ENCODE results near the gene FYN. TPM values are rescaled to one million over a fixed set of nuclear protein-coding genes. Genes with fewer than 3 reads are reported as not detected.
"Not testable (repeated sequence)": the region's sequence is repeated elsewhere in the genome, so short reads cannot be mapped to it uniquely, and the experiment has no call there.

Gene FYN
- polyA plus RNA-seq, 1 experiment = 55.1 TPM

DNA sequence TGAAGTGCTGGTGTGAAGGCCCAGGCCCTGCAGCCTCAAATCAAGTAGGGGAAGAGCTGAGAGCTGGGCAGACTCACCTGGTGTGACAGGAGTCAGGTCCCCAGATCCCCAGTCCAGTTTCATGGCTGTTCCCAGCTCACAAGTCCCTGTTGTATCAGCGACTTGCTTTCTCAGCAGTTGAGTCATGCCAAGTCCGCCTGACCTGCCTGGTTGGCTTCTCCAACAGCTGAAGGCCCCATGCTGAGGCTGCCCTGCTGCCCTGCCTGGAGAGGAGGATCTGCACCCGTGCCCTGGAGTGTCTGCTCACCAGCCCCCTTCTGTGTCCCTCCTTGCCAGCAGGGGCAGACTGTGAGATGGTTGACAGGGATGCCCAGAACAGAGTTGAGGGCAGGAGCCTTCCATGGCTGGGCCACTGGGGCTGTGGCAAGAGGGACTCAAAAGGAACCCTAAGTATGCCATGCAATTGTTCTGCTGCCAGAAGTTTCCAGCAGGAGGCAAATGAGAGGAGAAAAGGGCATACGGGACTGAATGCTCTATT, 228.3 kb downstream of the FYN start:
- H3K27me3 ChIP-seq (ENCODE audit: control insufficient read depth, insufficient read depth, low read length) = no peaks in the 10 kb centered on the region
- ChIA-PET CTCF (interaction anchor here (2.2 kb wide), 1 partner anchor 167 kb away, joined by 6 read pairs; no protein-coding TSS in a partner anchor), POLR2A (no interaction called here)
- DNase-seq (ENCODE audit: low read depth) = no peak
- TF ChIP-seq, protein P1, sequence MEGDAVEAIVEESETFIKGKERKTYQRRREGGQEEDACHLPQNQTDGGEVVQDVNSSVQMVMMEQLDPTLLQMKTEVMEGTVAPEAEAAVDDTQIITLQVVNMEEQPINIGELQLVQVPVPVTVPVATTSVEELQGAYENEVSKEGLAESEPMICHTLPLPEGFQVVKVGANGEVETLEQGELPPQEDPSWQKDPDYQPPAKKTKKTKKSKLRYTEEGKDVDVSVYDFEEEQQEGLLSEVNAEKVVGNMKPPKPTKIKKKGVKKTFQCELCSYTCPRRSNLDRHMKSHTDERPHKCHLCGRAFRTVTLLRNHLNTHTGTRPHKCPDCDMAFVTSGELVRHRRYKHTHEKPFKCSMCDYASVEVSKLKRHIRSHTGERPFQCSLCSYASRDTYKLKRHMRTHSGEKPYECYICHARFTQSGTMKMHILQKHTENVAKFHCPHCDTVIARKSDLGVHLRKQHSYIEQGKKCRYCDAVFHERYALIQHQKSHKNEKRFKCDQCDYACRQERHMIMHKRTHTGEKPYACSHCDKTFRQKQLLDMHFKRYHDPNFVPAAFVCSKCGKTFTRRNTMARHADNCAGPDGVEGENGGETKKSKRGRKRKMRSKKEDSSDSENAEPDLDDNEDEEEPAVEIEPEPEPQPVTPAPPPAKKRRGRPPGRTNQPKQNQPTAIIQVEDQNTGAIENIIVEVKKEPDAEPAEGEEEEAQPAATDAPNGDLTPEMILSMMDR (IDR thresholded peaks at IDR 0.05; ENCODE audit: insufficient read depth, low read depth, low read length) = no peak
- no peaks in the 10 kb centered on the region for H3K36me3 ChIP-seq (ENCODE audit: control insufficient read depth, insufficient read depth, low read length)
- H3K4me3 ChIP-seq (ENCODE audit: low read depth, low read length) = no peak overlapping the region

DNA sequence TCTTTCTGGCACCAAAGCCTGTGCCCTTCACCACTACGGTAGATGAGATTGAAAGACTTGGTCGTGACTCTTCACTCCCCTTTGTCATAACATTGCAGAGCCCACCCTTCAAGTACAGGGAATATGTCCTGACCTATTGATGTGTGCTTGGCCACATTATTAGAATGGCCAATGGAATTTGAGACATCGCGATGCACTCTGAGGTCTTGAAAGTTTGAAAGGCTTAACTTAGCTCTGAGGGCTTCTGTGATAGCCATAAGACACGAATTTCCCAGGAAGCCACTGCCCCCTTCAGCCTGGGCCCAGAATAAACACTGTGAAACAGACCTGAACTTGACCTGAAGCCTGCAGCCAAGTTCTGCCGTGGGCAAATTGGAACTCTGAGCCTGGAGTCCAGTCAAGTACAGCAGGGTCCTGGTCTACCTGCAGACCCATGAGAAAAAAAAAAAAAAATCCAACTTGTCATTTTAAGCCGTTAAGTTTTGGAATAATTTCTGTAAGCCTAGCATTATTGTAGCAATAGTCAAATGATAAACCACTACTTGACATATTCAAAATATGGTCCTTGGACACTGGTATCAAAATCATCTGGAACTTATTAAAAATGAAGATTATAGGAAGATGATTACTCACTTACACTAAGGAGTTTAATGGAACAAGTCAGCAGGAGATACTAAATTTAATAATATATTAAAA, 230.6 kb downstream of the FYN start:
- H3K36me3 ChIP-seq (ENCODE audit: control insufficient read depth, insufficient read depth, low read length) = no peaks in the 10 kb centered on the region
- no peak overlapping the region for H3K4me3 ChIP-seq (ENCODE audit: low read depth, low read length)
- no peak for DNase-seq (ENCODE audit: low read depth)
- TF ChIP-seq, protein P1 (IDR thresholded peaks at IDR 0.05; ENCODE audit: insufficient read depth, low read depth, low read length) = peak; percentile 80
- H3K27me3 ChIP-seq (ENCODE audit: control insufficient read depth, insufficient read depth, low read length) = no peaks in the 10 kb centered on the region
- POLR2A ChIA-PET = interaction anchor here (0.7 kb wide), 1 partner anchor 402 kb away, joined by 6 read pairs; no protein-coding TSS in a partner anchor
- CTCF ChIA-PET = interaction anchor here (0.7 to 2.3 kb wide), 15 partner anchors 8 to 401 kb away, joined by 3 to 9 read pairs (median 4); partner anchors contain the start of gene TRAF3IP2

DNA sequence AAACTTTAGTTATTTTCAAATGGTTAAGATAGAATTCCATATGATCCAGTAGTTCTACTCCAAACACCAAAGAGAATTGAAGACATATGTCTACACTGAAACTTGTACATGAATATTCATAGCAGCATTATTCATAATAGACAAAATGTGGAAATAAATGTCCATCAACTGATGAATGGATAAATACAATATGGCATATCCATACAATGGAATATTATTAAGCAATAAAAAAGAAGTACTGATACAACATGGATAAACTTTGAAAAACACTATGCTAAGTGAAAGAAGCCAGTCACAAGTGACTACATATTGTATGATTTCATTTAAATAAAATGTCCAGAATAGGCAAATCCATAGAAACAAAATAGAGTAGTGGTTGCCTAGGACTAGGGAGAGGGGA, 234.0 kb downstream of the FYN start:
- DNase-seq (ENCODE audit: low read depth) = no peak
- ChIA-PET POLR2A (no interaction called here), CTCF (no interaction called here)
- Histone ChIP-seq H3K36me3 (ENCODE audit: control insufficient read depth, insufficient read depth, low read length) (no peaks in the 10 kb centered on the region), H3K27me3 (ENCODE audit: control insufficient read depth, insufficient read depth, low read length) (no peaks in the 10 kb centered on the region), H3K4me3 (ENCODE audit: low read depth, low read length) (no peak overlapping the region)
- TF ChIP-seq, protein P1 (IDR thresholded peaks at IDR 0.05; ENCODE audit: insufficient read depth, low read depth, low read length) = no peak

DNA sequence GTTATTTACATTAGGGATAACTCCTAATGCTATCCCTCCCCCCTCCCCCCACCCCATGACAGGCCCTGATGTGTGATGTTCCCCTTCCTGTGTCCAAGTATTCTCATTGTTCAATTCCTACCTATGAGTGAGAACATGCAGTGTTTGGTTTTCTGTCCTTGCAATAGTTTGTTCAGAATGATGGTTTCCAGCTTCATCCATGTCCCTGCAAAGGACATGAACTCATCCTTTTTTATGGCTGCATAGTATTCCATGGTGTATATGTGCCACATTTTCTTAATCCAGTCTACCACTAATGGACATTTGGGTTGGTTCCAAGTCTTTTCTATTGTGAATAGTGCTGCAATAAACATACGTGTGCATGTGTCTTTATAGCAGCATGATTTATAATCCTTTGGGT, 238.3 kb downstream of the FYN start:
- H3K27me3 ChIP-seq (ENCODE audit: control insufficient read depth, insufficient read depth, low read length); H3K4me3 ChIP-seq (ENCODE audit: low read depth, low read length); DNase-seq (ENCODE audit: low read depth); CTCF ChIA-PET; POLR2A ChIA-PET; H3K36me3 ChIP-seq (ENCODE audit: control insufficient read depth, insufficient read depth, low read length): not testable (repeated sequence)

DNA sequence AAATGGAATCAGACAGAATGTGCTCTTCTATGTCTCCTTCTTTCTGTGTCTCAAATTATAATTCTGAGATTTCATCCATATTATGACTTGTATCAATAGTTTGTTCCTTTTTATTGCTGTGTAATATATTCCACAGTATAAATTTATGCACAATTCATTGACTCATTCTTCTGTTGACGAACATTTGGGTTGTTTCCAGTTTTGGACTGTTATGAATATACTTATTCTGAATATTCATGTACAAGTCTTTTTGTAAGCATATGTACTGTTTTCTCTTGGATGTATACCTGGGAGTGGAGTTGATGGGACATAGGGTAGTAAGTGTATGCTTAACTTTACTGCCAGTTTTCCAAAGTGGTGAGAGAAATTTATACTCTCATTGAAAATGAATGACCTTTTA, 239.4 kb downstream of the FYN start:
- no peak overlapping the region for H3K4me3 ChIP-seq (ENCODE audit: low read depth, low read length)
- TF ChIP-seq, protein P1 (IDR thresholded peaks at IDR 0.05; ENCODE audit: insufficient read depth, low read depth, low read length) = no peak
- POLR2A ChIA-PET = no interaction called here
- DNase-seq (ENCODE audit: low read depth) = no peak
- H3K27me3 ChIP-seq (ENCODE audit: control insufficient read depth, insufficient read depth, low read length) = no peaks in the 10 kb centered on the region
- CTCF ChIA-PET = no interaction called here
- no peaks in the 10 kb centered on the region for H3K36me3 ChIP-seq (ENCODE audit: control insufficient read depth, insufficient read depth, low read length)

Data from BJ (cell line).